GM12801 (cell line): ENCODE data around the gene MMD.

Experiments used
- TF ChIP-seq, protein P1 (sequence below): IDR thresholded peaks from one replicate; pipeline ENCODE4 v1.5.1; 2011; ENCODE audit warnings: control low read depth; ENCODE audit not compliant: insufficient read length; ENCODE audit errors: extremely low read depth

Gene MMD

DNA sequence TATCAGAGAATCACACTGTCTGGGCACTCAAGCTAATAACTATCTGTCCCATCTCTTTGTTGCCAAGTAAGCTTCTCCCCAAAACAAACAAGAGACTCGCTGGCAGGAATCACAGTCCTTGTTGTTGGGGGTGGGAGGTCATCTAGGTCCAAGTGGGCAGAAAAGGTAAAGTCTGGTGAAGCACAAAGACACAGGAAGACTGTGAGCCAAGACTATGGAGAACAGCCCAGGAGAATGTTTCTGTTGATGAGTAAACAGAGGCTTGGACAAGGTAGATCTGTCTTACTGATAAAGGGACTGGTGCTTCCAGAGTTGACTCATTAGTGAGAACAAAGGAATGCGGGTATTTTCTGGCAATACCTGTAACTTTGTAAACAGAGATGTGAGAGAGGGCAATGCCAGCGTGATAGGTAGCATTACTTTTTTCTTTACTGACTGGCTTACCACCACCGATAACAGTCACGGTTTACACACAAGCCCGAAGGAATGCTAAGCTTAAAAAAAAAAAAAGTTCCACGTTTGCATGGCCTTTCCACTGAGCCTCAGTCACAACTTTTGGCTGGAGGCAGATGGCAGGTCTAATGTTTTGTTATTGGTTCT lies 11.5 kb upstream of the MMD start:
- TF ChIP-seq, protein P1, sequence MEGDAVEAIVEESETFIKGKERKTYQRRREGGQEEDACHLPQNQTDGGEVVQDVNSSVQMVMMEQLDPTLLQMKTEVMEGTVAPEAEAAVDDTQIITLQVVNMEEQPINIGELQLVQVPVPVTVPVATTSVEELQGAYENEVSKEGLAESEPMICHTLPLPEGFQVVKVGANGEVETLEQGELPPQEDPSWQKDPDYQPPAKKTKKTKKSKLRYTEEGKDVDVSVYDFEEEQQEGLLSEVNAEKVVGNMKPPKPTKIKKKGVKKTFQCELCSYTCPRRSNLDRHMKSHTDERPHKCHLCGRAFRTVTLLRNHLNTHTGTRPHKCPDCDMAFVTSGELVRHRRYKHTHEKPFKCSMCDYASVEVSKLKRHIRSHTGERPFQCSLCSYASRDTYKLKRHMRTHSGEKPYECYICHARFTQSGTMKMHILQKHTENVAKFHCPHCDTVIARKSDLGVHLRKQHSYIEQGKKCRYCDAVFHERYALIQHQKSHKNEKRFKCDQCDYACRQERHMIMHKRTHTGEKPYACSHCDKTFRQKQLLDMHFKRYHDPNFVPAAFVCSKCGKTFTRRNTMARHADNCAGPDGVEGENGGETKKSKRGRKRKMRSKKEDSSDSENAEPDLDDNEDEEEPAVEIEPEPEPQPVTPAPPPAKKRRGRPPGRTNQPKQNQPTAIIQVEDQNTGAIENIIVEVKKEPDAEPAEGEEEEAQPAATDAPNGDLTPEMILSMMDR, result no peak

DNA sequence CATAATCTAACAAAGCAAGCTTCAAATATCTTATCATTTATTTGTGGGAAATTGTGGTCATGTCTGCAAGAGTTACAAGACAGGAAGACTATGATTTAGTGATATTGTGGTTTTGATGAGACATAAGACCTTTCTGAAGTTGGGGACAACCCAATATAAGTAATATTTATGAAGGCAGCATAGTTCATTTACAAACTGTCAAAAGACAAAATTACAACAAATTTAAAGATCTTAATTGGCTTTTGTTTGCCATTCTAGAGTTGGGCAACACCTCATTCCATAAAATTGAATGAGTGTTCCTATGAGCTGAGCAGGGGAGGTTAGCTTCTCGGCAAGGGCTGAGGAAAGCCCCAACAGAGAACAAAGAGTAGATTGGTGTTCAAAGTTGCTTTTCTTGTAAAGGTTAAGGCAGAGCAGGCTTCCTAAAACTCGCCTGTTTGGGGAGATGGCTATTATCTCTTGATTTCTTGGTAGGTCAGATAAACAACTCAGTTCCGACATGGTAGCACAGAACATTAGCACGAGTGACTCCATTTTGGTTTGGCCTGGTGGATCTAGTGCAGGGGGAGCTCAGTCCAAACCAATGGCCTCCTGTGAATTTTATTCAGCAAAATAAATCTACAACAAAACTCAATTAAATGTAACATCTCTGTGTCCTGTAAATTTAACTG lies 10.9 kb upstream of the MMD start:
- TF ChIP-seq, protein P1, result no peak

DNA sequence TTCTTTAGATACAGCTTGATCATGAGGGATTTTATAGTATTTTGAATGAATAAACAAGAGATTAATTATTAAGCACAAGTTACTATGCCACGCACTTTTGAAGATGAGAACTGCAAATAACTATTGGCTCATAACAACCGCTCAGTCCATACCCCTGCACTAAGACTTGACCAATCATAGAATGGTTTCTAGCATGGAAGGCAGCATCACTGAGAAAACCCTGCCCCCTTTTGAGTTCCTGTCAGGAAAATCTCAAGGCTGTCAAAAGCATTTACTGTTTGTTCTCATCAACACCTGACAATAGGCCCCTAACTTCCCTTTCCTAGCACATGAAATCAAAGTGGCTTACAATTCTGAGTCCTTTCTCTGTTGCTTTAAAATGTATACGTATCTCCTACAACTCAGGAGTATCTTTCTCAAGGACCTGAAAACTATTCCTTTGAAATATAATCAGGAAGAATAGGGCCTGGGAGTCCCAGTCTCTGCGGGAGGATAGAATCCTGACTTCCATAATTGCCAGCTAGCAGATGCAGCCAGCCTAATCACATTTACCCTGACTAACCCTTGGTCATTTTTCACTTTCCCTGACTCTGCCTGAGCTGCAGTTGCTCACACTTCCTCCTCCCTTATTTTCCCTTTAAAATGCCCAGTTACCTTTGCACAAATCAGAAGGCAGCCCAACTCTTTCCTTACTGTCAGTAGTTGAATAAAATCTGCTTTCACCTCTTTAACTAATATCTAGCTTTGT lies 9.1 kb upstream of the MMD start:
- TF ChIP-seq, protein P1, result no peak

DNA sequence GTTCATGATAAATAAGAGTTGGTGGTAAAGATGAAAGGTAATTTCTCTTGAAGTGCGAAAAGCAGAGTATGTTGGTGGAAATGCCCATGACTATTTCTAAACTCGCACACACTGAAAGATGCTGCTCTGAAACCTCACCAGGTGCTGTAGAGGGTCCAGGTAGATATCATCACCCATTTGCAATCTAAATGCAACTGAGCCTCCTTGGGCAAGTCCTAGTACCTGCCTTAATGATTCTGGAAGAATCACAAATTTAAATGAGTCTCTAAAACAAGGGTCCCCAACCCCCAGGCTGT lies 5.9 kb upstream of the MMD start:
- TF ChIP-seq, protein P1, result no peak

DNA sequence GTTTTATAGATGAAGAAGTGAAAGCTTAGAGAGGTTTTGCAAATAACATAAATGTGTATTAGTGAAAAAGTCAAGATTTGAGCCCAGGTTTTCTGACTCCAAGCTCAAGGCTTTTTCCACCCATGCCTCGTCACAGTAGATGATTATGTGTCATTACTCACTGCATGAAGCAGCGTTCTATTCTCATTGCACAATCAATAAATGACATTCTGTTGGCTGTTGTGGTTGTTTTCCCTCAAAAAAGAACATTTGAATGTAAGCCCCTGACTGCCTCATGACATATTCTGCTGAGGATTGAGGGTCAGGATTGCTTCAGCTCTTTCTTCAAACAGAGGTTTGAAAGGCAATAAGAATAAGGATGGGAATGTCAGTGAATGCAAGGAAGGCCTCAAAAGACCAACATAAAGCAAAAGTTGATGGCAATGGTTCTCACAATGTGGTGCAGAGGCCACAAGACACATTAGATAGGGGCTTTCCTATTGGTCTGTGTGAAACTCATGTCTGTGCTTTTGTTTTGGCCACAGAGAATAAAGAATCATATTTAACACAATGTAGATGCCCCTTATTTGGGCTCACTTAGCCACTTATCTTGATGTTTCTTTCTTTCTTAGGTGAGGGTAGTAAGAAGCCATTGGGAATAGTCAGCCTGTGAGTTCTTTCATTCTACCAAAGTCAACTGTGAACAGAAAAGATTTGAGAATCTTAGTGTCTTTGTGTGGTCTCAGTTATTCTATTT lies 5.4 kb upstream of the MMD start:
- TF ChIP-seq, protein P1, result no peak

DNA sequence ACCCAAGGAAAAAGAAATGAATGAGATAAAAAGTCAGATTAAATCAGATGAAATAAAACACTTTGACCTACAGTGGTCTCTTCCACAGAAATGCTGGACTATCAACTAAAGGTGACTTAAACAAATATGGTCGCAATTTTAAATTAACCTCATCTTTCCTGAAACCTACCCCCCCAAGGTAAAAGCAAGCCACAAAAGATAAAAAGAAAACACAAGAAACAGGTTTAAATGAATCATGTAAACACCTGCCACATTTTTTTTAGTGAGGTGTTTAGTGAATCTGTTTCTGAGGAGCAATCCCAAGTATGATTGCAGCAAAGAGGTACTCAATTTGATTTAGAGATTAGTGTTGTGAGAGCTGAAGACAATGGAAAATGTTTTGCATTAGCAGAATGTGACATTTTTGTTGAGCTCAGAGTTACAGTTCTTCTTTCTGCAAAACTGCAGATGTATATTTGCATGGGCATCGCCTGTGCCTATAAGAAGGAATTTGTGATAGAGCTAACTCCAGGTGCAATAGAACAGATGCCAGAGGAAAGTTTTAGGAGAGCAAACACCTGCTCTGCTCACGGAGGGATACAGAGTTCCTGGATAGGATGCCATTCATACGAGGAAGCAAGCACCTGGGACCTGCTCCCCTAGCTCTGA lies 3.4 kb upstream of the MMD start:
- TF ChIP-seq, protein P1, result no peak

DNA sequence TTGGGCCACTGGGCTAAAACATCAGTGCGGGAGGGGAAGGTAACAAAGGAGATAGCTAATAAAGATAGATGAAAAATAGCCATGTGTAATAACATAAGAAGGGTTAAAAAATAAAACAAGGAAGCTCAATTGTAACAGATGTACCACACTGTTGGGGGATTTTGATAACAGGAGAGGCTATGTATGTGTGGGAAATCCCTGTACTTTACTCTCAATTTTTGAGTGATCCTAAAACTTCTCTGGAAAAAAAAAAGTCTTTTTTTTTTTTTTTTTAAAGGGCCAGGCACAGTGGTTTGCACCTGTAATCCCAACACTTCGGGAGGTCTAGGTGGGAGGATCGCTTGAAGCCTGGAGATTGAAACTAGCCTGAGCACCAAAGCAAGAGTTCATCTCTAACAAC lies 1.9 kb upstream of the MMD start:
- TF ChIP-seq, protein P1, result no peak
